GM23338 (cell line): ENCODE data around the gene RSRC1. TPM values are rescaled to one million over a fixed set of nuclear protein-coding genes. Genes with fewer than 3 reads are reported as not detected.

Experiments
- CREB1 ChIP-seq: fragments of 250-450 bp; sonication (Bioruptor Pico); IDR thresholded peaks from 2 replicates; pipeline ENCODE4 v1.5.0; 2020; ENCODE audit warnings: low read depth, mild to moderate bottlenecking, moderate library complexity
- CTCF ChIP-seq, 2 experiments: fragments of 200-600 bp in 1 of 2; sonication (generic) in 1 of 2; conservative IDR thresholded peaks; 2 replicates each; pipeline versions ENCODE4 v1.5.1 to v1.6.1; 2016 to 2017; ENCODE audit warnings: antibody characterized with exemption in 2 of 2, low read depth in 2 of 2, mild to moderate bottlenecking in 2 of 2, moderate library complexity in 1 of 2
- REST ChIP-seq: IDR thresholded peaks from one replicate; pipeline ENCODE4 v1.6.1; 2018; ENCODE audit warnings: antibody characterized with exemption; ENCODE audit not compliant: unreplicated experiment
- ZNF114 ChIP-seq: fragments of 250-450 bp; sonication (Bioruptor Pico); IDR thresholded peaks from 2 replicates; pipeline ENCODE4 v1.5.0; 2020; ENCODE audit warnings: mild to moderate bottlenecking, moderate library complexity
- ZNF462 ChIP-seq: fragments of 250-450 bp; sonication (Bioruptor Pico); IDR thresholded peaks from 2 replicates; pipeline ENCODE4 v1.5.0; 2020; ENCODE audit warnings: mild to moderate bottlenecking, moderate library complexity
- polyA plus RNA-seq: library from polyadenylated mRNA; unstranded; fragments of >200 nt; fragmentation: Nextera tagmentation; extraction: Ambion mirVana; gene quantifications from 2 replicates; pipeline ENCODE4 v1.2.1, GENCODE V29; 2016
- total RNA-seq: library from RNA; depleted of rRNA; stranded (reverse); fragments of >200 nt; shearing (Covaris generic); gene quantifications from 2 replicates; pipeline ENCODE4 v1.2.3, GENCODE V29; 2014

RSRC1 gene
- total and polyA plus RNA-seq, 2 experiments from 2014 or later = 32.5 to 76.8 TPM

- TF ChIP-seq ZNF462 (no peak), ZNF114 (CRISPR knock-in tag) (no peak), REST (no peak), CREB1 (no peak), CTCF (conservative IDR thresholded peaks at IDR 0.05; ENCODE audit: low read depth in 2 of 2) (no peak)
These were observed 185.9 kb downstream of the RSRC1 start (continued) for GRCh38 chr3:158295771-158296170.
